WTC11 (cell line): ENCODE measurements around the gene PITPNC1. TPM values are rescaled to one million over a fixed set of nuclear protein-coding genes. Genes with fewer than 3 reads are reported as not detected.

Experiments
- ATAC-seq: fragments of 200-7000 bp; cut with Tn5 transposase; 2 replicates; pipeline ENCODE4 v1.10.0; 2021; ENCODE audit warnings: mild to moderate bottlenecking, moderate library complexity
- CTCF ChIA-PET: fragments of 300-600 bp; sonication (Branson Sonifier 250); formaldehyde crosslinking; loops from one replicate; lab custom pipeline; 2021; ENCODE audit warnings: antibody characterized with exemption; lab: Charles Lee
- POLR2A ChIA-PET: fragments of 350-600 bp; sonication (Branson Sonifier 250); formaldehyde crosslinking; loops from one replicate; lab custom pipeline; 2021; ENCODE audit warnings: antibody characterized with exemption; lab: Charles Lee
- DNase-seq: peaks from one replicate; pipeline ENCODE4 v3.0.0; 2021; ENCODE audit warnings: low spot score
- H3K27ac Mint-ChIP-seq: 2 replicates; pipeline ENCODE4 v1.8.0; 2021; ENCODE audit warnings: mixed read lengths
- H3K27me3 Mint-ChIP-seq: 2 replicates; pipeline ENCODE4 v1.8.0; 2021; ENCODE audit warnings: low read depth, mild to moderate bottlenecking, moderate library complexity, mixed read lengths
- H3K36me3 Mint-ChIP-seq: 2 replicates; pipeline ENCODE4 v1.8.0; 2021; ENCODE audit warnings: mixed read lengths
- H3K4me1 Mint-ChIP-seq: 2 replicates; pipeline ENCODE4 v1.8.0; 2022; ENCODE audit warnings: mixed read lengths
- H3K4me3 Mint-ChIP-seq: 2 replicates; pipeline ENCODE4 v1.8.0; 2021; ENCODE audit warnings: mild to moderate bottlenecking, moderate library complexity, mixed read lengths
- H3K9me3 Mint-ChIP-seq: 2 replicates; pipeline ENCODE4 v1.8.0; 2021; ENCODE audit warnings: mixed read lengths
- ELF4 ChIP-seq: sonication (generic); formaldehyde crosslinking; IDR thresholded peaks from 2 replicates; pipeline ENCODE4 v1.8.1; 2022; ENCODE audit warnings: low read depth, mild to moderate bottlenecking, moderate library complexity, missing genetic modification reagents
- EMX1 ChIP-seq: fragments of 250-450 bp; sonication (Bioruptor Pico); IDR thresholded peaks from 2 replicates; pipeline ENCODE4 v1.8.0; 2021; ENCODE audit warnings: mild to moderate bottlenecking
- GRHL2 ChIP-seq: fragments of 250-450 bp; sonication (Bioruptor Pico); IDR thresholded peaks from 2 replicates; pipeline ENCODE4 v1.8.0; 2022; ENCODE audit warnings: mild to moderate bottlenecking, moderate library complexity; ENCODE audit not compliant: insufficient replicate concordance, severe bottlenecking
- IRF2 ChIP-seq: sonication (generic); formaldehyde crosslinking; IDR thresholded peaks from 2 replicates; pipeline ENCODE4 v1.8.0; 2022; ENCODE audit warnings: low read depth, missing genetic modification reagents, borderline replicate concordance
- KAT7 ChIP-seq: sonication (generic); formaldehyde crosslinking; IDR thresholded peaks from 2 replicates; pipeline ENCODE4 v1.8.1; 2023; ENCODE audit warnings: missing genetic modification reagents, mild to moderate bottlenecking, borderline replicate concordance
- MXD4 ChIP-seq: fragments of 250-450 bp; sonication (Bioruptor Pico); IDR thresholded peaks from 2 replicates; pipeline ENCODE4 v1.8.0; 2021; ENCODE audit warnings: mild to moderate bottlenecking, moderate library complexity, borderline replicate concordance
- NR3C1 ChIP-seq: sonication (generic); formaldehyde crosslinking; conservative IDR thresholded peaks from 2 replicates; pipeline ENCODE4 v1.8.1; 2023; ENCODE audit warnings: low read depth, mild to moderate bottlenecking, missing genetic modification reagents
- PRRX2 ChIP-seq: fragments of 250-450 bp; sonication (Bioruptor Pico); IDR thresholded peaks from 2 replicates; pipeline ENCODE4 v1.8.0; 2021; ENCODE audit warnings: mild to moderate bottlenecking
- SOX15 ChIP-seq: fragments of 250-450 bp; sonication (Bioruptor Pico); IDR thresholded peaks from 2 replicates; pipeline ENCODE4 v1.9.0; 2021; ENCODE audit warnings: mild to moderate bottlenecking
- ZNF232 ChIP-seq: sonication (generic); formaldehyde crosslinking; IDR thresholded peaks from 2 replicates; pipeline ENCODE4 v1.8.0; 2022; ENCODE audit warnings: mild to moderate bottlenecking, missing genetic modification reagents
- ZNF416 ChIP-seq: fragments of 250-450 bp; sonication (Bioruptor Pico); IDR thresholded peaks from 2 replicates; pipeline ENCODE4 v1.9.0; 2021; ENCODE audit warnings: mild to moderate bottlenecking, inconsistent platforms
- total RNA-seq: library from RNA; stranded (reverse); gene quantifications from 3 replicates; pipeline ENCODE4 v1.2.3, GENCODE V29; 2021
- TF ChIP-seq, protein P1 (sequence below): sonication (generic); formaldehyde crosslinking; IDR thresholded peaks from 2 replicates; pipeline ENCODE4 v1.8.1; 2023; ENCODE audit warnings: mild to moderate bottlenecking, moderate library complexity, missing genetic modification reagents
- TF ChIP-seq, protein P2 (sequence below): fragments of 250-450 bp; sonication (Bioruptor Pico); IDR thresholded peaks from 2 replicates; pipeline ENCODE4 v1.8.0; 2021; ENCODE audit warnings: mild to moderate bottlenecking
- TF ChIP-seq, protein P3 (sequence below): sonication (generic); formaldehyde crosslinking; IDR thresholded peaks from 2 replicates; pipeline ENCODE4 v1.8.1; 2023; ENCODE audit warnings: mild to moderate bottlenecking, missing genetic modification reagents
- TF ChIP-seq, protein P4 (sequence below): sonication (generic); formaldehyde crosslinking; conservative IDR thresholded peaks from 2 replicates; pipeline ENCODE4 v1.8.1; 2023; ENCODE audit warnings: mild to moderate bottlenecking, low read depth, missing genetic modification reagents, moderate library complexity
- TF ChIP-seq, protein P5 (sequence below): sonication (generic); formaldehyde crosslinking; conservative IDR thresholded peaks from 2 replicates; pipeline ENCODE4 v1.8.1; 2022; ENCODE audit warnings: mild to moderate bottlenecking, missing genetic modification reagents
- TF ChIP-seq, protein P6 (sequence below): sonication (generic); formaldehyde crosslinking; IDR thresholded peaks from 2 replicates; pipeline ENCODE4 v1.8.0; 2023; ENCODE audit warnings: missing genetic modification reagents

Gene PITPNC1
- total RNA-seq, 1 experiment from 2014 or later: 39.8 TPM

DNA sequence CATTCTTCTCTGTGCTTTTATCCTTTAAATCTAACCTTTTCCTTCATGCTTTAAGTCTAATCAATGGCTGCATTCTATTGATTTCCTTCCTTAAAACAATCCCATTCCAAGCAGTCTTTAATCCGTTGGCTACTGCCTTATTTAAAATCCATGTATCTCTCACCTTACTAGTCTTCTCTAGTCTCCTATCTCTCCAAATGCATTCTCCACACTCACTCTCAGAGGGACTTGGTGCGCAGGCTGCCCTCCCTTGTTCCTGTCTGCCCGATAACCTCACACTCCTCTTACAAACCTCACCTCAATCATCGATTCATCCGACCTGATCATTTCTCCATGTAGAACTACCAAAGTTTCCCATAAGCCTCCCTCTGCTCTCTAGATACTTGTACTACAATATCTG is 33.8 kb upstream of the PITPNC1 start (continued):
- TF ChIP-seq, protein P1, sequence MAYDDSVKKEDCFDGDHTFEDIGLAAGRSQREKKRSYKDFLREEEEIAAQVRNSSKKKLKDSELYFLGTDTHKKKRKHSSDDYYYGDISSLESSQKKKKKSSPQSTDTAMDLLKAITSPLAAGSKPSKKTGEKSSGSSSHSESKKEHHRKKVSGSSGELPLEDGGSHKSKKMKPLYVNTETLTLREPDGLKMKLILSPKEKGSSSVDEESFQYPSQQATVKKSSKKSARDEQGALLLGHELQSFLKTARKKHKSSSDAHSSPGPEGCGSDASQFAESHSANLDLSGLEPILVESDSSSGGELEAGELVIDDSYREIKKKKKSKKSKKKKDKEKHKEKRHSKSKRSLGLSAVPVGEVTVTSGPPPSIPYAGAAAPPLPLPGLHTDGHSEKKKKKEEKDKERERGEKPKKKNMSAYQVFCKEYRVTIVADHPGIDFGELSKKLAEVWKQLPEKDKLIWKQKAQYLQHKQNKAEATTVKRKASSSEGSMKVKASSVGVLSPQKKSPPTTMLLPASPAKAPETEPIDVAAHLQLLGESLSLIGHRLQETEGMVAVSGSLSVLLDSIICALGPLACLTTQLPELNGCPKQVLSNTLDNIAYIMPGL (CRISPR knock-in tag): no peak
- TF ChIP-seq PRRX2 (CRISPR knock-in tag): no peak
- TF ChIP-seq, protein P2, sequence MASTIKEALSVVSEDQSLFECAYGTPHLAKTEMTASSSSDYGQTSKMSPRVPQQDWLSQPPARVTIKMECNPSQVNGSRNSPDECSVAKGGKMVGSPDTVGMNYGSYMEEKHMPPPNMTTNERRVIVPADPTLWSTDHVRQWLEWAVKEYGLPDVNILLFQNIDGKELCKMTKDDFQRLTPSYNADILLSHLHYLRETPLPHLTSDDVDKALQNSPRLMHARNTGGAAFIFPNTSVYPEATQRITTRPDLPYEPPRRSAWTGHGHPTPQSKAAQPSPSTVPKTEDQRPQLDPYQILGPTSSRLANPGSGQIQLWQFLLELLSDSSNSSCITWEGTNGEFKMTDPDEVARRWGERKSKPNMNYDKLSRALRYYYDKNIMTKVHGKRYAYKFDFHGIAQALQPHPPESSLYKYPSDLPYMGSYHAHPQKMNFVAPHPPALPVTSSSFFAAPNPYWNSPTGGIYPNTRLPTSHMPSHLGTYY (CRISPR knock-in tag): no peak
- no peak for TF ChIP-seq IRF2 (CRISPR knock-in tag)

DNA sequence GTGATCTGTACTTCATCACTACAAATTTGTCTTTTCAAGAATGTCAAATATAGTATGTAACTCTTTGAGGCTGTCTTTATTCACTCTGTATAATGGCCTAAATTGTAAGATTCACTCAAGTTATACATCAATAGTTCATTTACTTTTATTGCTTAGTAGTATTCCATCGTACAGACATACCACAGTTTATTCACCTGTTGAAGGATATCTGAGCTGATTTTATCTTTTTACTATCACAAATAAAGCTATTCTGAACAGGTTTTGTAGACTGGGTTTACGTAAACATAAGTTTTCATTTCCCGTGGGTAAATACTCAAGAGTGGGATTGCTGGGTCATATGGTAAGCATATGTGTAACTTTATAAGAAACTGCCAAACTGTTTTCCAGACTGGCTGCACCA is 29.3 kb upstream of the PITPNC1 start:
- DNase-seq (no peak), ATAC-seq (no peak)
- ChIA-PET CTCF (no interaction called here), POLR2A (no interaction called here)
- Mint-ChIP-seq H3K9me3 (no peaks in the 10 kb centered on the region), H3K27me3 (no peaks in the 10 kb centered on the region), H3K36me3 (peaks cover 70% of the 10 kb centered on the region), H3K4me1 (peaks cover 2% of the 10 kb centered on the region; the same call in 1 of the 2 replicates), H3K4me3 (no peak overlapping the region), H3K27ac (no peak overlapping the region)
- no peak for TF ChIP-seq ZNF232 (CRISPR knock-in tag)
- TF ChIP-seq, protein P3, sequence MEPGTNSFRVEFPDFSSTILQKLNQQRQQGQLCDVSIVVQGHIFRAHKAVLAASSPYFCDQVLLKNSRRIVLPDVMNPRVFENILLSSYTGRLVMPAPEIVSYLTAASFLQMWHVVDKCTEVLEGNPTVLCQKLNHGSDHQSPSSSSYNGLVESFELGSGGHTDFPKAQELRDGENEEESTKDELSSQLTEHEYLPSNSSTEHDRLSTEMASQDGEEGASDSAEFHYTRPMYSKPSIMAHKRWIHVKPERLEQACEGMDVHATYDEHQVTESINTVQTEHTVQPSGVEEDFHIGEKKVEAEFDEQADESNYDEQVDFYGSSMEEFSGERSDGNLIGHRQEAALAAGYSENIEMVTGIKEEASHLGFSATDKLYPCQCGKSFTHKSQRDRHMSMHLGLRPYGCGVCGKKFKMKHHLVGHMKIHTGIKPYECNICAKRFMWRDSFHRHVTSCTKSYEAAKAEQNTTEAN: no peak
- TF ChIP-seq SOX15 (CRISPR knock-in tag): no peak
- no peak for TF ChIP-seq PRRX2 (CRISPR knock-in tag)
- no peak for TF ChIP-seq ZNF416
- no peak for TF ChIP-seq KAT7 (CRISPR knock-in tag)

DNA sequence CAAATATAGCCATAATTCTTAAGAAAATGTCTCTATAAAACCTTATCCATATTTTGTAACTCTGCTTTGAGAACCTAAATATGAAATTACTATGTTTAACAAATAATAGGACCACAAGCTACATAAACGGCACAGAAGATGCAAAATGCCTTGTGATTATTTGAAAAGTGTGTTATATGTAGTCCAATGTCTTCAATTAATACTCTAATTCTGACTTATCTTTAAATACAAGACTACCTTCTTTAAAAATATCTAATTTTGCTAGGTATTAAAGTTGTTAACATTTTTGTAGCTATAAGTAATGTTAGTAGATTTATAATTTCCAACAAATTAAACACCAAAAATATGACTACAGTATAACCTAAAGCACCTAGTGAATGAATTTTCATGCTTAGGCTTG is 27.7 kb upstream of the PITPNC1 start:
- Mint-ChIP-seq H3K9me3 (no peaks in the 10 kb centered on the region), H3K4me3 (no peak overlapping the region), H3K4me1 (peaks cover 16% of the 10 kb centered on the region), H3K27ac (no peak overlapping the region), H3K36me3 (peaks cover 65% of the 10 kb centered on the region), H3K27me3 (no peaks in the 10 kb centered on the region)
- ATAC-seq: no peak
- TF ChIP-seq, protein P4, sequence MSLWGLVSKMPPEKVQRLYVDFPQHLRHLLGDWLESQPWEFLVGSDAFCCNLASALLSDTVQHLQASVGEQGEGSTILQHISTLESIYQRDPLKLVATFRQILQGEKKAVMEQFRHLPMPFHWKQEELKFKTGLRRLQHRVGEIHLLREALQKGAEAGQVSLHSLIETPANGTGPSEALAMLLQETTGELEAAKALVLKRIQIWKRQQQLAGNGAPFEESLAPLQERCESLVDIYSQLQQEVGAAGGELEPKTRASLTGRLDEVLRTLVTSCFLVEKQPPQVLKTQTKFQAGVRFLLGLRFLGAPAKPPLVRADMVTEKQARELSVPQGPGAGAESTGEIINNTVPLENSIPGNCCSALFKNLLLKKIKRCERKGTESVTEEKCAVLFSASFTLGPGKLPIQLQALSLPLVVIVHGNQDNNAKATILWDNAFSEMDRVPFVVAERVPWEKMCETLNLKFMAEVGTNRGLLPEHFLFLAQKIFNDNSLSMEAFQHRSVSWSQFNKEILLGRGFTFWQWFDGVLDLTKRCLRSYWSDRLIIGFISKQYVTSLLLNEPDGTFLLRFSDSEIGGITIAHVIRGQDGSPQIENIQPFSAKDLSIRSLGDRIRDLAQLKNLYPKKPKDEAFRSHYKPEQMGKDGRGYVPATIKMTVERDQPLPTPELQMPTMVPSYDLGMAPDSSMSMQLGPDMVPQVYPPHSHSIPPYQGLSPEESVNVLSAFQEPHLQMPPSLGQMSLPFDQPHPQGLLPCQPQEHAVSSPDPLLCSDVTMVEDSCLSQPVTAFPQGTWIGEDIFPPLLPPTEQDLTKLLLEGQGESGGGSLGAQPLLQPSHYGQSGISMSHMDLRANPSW: no peak
- TF ChIP-seq EMX1 (CRISPR knock-in tag): no peak
- TF ChIP-seq NR3C1 (CRISPR knock-in tag): no peak
- no peak for TF ChIP-seq KAT7 (CRISPR knock-in tag)
- no peak for TF ChIP-seq MXD4 (CRISPR knock-in tag)
- TF ChIP-seq ELF4 (CRISPR knock-in tag): no peak
- TF ChIP-seq GRHL2 (CRISPR knock-in tag): no peak
- TF ChIP-seq, protein P5, sequence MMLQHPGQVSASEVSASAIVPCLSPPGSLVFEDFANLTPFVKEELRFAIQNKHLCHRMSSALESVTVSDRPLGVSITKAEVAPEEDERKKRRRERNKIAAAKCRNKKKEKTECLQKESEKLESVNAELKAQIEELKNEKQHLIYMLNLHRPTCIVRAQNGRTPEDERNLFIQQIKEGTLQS (CRISPR knock-in tag): no peak
- TF ChIP-seq, protein P6, sequence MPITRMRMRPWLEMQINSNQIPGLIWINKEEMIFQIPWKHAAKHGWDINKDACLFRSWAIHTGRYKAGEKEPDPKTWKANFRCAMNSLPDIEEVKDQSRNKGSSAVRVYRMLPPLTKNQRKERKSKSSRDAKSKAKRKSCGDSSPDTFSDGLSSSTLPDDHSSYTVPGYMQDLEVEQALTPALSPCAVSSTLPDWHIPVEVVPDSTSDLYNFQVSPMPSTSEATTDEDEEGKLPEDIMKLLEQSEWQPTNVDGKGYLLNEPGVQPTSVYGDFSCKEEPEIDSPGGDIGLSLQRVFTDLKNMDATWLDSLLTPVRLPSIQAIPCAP (CRISPR knock-in tag): no peak
- ChIA-PET POLR2A (no interaction called here), CTCF (no interaction called here)
- DNase-seq: no peak
